Stimulated activated CD8-positive, alpha-beta memory T cell treated with anti-CD3 and anti-CD28 coated beads, Interleukin-2, amount 100 ng/mL, for 48 hours (primary cell): ENCODE measurements around the gene ECI1.

Source experiments
- DNase-seq, 2 donors: peaks; one replicate each; pipeline ENCODE4 v3.0.0-alpha.2; 2020; ENCODE audit warnings: low read depth in 2 of 2

Gene ECI1

GRCh38 chr16:2233872-2234812 lies 17.2 kb downstream of the ECI1 start:
- DNase-seq, result no peak

GRCh38 chr16:2233046-2233775 lies 18.2 kb downstream of the ECI1 start:
- DNase-seq, result no peak

DNA sequence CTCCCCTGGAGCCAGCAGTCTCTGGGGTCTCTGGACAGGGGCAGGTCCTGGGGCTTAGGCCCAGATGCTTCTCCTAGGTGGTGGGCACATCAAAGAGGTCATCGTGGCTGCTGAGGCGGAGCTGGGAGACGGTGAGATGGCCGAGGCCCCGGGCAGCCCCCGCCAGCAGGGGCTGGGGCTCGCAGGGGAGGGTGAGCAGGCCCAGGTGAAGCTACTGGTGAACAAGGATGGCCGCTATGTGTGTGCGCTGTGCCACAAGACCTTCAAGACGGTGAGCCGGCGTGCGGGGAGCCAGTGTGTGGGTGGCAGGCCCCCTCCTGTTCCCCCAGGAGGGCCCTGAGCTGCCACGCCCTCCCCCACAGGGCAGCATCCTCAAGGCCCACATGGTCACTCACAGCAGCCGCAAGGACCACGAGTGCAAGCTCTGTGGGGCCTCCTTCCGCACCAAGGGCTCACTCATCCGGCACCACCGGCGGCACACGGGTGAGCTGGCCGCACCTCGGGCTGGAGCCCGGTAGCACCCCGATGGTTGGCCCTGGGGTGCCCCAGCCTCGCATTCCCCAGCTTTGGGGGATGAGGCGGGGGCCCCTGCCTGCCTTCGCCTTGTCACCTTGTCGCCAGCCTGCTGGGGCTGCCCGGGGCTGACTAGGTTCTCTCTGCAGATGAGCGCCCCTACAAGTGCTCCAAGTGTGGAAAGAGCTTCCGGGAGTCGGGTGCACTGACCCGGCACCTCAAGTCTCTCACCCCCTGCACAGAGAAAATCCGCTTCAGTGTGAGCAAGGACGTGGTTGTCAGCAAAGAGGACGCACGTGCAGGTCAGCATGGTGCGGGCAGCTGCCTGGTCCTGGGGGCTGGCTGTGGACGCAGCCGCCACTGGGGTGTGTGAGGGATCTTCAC lies 19.0 kb downstream of the ECI1 start:
- no peak for DNase-seq

GRCh38 chr16:2231016-2231931 lies 20.1 kb downstream of the ECI1 start:
- no peak for DNase-seq

- DNase-seq, result no peak
Measured at GRCh38 chr16:2230376-2230775, 21.0 kb downstream of the ECI1 start.

- DNase-seq, result no peak
Measured at GRCh38 chr16:2229632-2230250, 21.6 kb downstream of the ECI1 start.

DNA sequence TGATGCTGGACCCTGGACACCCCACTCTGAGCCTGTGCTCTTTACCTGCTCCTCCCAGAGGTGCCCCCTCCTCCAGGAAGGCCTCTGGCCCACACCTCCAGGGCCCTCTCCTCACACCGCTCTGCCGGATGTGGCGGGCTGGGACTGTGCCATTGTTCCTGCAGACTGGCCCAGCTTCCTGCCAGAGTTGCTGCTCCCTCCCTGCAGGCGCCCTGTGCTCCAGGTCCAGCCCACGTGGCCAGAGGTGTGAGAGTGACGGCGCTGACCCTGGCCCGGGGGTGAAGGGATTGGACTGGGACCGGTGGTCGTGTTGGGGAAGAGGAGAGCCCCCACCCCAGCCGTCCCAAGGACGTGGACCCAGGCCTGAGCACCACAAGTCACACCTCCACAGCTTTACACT lies 22.3 kb downstream of the ECI1 start:
- no peak for DNase-seq

DNA sequence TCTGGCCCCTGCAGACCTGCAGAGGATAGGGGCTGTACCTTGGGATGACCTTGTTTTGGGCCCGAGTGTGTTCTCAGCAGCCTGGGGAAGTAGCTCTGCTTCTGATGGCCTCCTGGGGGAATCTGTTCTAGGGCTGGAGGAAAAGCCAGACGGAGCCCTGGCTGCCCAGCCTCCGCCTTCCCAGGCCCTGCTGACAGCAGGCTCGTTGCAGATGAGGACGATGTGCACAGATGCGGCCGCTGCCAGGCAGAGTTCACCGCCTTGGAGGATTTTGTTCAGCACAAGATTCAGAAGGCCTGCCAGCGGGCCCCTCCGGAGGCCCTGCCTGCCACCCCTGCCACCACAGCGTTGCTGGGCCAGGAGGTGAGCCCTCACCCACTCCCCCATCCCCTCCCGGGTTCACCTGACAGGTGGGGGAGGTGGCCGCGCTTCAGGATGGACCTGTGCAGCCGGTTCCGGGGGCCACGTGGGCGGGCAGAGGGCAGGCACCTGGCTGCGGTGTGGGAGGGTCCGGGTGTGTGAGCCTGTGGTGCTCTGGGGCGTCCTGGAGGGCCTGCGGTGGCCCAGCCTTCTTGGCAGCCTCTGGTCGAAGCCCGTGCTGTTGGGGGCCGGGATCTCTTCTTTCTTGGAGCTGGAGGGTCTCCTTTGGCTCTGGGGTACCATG lies 23.1 kb downstream of the ECI1 start:
- no peak for DNase-seq

DNA sequence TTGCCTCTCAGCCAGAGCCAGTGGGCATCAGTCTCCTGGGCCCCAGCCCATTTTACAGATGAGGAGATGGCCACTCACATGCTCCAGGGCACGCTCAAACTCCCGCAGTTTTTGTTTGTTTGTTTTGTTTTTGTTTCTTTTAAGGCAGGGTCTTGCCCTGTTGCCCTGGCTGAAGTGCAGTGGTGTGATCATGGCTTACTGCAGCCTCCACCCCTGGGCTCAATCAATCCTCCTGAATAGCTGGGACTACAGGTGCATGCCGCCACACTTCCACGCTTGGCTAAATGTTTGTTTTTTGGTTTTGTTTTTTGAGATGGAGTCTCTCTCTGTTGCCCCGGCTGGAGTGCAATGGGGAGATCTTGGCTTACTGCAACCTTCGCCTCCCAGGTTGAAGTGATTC lies 24.5 kb downstream of the ECI1 start:
- DNase-seq, result no peak

- DNase-seq, result no peak
Measured at GRCh38 chr16:2226245-2226793, 25.1 kb downstream of the ECI1 start.

DNA sequence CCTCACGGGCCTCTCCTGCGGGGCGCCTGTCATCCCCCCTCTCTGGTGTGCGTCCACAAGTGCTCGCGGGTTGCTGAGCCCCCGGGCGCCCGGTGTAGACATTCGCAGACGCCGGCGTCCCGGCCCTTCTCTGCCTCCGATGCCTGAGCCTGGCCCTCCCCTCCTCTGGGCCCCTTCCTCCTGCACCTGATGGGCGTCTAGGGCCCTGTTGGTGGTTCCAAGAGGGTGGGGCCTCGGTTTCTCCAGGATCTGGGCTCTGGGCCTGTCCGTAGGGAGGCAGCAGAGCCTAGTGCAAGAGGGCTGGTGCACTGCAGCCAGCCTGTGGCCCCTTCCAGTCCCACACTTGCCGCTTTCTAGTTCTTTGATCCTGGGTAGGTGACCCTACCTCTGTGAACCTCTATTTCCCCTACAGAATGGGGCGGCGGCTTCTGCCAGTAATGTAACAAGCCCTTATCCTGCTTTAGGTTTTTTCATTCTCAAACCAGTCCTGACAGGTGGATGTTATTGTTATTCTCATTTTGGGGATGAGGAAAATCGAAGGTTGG lies 27.4 kb downstream of the ECI1 start:
- DNase-seq, result no peak

DNA sequence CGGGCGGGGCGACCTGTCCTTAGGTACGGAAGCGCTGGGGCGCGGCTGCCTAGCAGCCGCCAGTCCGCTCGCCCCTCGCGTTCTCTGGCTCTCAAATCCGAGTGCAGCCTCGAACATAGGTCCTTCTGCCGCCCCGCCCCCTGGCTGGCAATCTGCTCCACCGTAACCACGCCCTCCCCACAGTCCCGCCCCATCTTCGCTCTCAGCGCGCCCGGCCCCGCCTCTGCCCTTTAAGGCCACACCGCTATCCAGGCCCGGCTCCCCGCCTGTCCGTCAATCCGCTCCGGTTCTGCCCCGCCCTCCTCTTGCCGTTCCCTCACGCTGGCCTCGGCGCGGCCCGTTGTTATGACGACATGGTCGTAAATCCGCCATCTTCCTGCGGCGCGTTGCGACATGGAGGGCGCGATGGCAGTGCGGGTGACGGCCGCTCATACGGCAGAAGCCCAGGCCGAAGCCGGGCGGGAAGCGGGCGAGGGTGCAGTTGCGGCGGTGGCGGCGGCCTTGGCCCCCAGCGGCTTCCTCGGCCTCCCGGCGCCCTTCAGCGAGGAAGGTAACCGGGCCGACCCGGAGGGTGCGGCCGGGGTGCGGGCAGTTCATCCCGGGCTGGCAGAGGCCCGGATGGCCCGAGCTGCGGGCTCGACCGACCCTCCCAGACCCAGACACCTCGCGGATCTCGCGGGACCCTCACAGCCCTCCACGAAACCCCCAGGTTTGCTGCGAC lies 28.0 kb downstream of the ECI1 start, which contains the start of gene E4F1:
Gene E4F1 (plus strand): TSS at position 371 of the 721 bp plus-strand sequence. CDS start 23 bp downstream, at position 394.
- DNase-seq, result peak; percentile 100

DNA sequence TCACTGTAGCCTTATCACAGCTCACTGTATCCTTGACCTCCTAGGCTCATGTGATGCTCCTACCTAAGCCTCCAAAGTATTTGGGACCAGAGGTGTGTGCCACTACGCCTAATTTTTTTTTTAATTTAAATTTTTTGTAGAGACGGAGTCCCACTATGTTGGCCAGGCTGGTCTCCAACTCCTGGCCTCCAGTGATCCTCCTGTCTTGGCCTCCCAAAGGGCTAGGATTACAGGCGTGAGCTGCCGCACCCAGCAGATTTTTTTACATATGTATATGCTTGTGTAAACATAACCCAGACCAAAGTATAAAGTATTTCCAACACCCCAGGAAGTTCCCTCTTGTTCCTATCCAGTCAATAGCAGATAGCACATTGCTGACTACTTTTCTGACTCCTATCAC lies 35.1 kb downstream of the ECI1 start:
- no peak for DNase-seq

GRCh38 chr16:2214719-2214968 lies 36.7 kb downstream of the ECI1 start, which contains the start of gene PGP:
TSS of gene PGP (minus strand) at chr16:2214840. CDS start at chr16:2214777, 63 bp downstream.
- DNase-seq, result no peak

DNA sequence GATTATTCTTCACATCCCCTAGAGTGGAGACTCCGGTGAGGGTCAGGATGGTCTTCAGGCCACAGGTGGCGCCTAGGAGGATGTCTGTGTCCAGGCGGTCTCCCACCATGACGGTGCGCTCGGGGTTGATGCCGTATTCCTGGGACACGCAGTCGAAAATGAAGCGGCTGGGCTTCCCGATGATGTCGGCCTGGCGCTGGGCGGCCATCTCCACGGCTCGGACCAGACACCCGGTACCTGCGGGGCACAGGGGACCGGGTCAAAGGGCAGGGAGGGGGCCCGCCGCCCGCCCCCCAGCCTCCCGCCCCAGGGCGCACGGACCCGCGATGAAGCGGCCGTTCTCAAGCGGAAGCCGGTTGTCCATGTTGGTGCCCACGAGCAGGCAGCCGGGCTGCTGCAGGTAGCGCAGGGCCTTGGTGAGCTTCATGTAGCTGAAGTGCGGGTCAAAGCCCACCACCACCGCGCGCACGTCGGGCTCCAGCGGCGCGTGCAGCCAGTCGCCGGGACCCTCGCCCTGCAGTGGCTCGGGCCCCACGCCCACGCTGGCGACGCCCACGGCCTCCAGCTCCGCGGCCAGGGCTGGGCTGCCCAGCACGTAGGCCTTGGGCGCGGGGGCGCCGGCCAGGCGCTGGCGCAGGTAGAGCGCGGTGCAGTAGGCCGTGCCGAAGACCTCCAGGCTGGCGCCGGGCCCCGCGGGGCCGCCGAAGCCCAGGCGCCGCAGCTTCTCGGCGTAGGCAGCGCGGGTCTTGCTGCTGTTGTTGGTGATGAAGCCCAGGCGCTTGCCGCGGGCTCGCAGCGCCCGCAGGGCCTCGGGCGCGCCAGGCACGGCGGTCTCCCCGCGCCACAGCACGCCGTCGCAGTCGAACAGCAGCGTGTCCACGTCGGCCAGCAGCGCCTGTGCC lies 37.3 kb downstream of the ECI1 start:
- no peak for DNase-seq

- no peak for DNase-seq
Measured at GRCh38 chr16:2212362-2213324, 38.7 kb downstream of the ECI1 start.
